ENCODE measurements around the gene RABEP2.

DNA sequence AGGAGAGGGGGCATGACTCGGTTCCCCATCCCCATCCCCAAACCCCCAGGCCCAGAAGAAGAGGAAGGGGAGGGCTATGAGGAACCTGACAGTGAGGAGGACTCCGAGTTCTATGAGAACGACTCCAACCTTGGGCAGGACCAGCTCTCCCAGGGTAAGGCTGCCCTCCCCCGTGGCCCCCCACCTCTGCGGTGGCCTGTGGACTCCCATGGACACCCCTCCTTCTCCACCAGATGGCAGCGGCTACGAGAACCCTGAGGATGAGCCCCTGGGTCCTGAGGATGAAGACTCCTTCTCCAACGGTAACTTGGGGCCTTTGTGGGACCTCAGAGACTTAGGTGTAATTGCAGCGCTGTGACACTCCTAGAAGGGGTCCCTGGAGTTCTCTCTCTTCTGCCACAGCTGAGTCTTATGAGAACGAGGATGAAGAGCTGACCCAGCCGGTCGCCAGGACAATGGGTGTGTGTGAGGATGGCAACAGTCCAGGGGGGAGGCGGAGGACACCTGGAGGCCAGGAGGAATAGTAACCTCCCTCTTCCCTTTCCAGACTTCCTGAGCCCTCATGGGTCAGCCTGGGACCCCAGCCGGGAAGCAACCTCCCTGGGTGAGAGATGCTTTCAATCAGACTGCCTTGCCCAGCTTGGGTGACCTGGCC, 12.3 kb upstream of the RABEP2 start:
- no peak for TF ChIP-seq POLR2A (IDR thresholded peaks at IDR 0.05)
- TF ChIP-seq, protein P1, sequence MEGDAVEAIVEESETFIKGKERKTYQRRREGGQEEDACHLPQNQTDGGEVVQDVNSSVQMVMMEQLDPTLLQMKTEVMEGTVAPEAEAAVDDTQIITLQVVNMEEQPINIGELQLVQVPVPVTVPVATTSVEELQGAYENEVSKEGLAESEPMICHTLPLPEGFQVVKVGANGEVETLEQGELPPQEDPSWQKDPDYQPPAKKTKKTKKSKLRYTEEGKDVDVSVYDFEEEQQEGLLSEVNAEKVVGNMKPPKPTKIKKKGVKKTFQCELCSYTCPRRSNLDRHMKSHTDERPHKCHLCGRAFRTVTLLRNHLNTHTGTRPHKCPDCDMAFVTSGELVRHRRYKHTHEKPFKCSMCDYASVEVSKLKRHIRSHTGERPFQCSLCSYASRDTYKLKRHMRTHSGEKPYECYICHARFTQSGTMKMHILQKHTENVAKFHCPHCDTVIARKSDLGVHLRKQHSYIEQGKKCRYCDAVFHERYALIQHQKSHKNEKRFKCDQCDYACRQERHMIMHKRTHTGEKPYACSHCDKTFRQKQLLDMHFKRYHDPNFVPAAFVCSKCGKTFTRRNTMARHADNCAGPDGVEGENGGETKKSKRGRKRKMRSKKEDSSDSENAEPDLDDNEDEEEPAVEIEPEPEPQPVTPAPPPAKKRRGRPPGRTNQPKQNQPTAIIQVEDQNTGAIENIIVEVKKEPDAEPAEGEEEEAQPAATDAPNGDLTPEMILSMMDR (IDR thresholded peaks at IDR 0.05), result no peak
